ENCODE measurements around the gene CCNJ.

Gene CCNJ

GRCh38 chr10:96021332-96021731 is 22.1 kb upstream of the CCNJ start:
- ChIA-PET POLR2A (no interaction called here), CTCF (interaction anchor here (1.0 kb wide), 1 partner anchor 114 kb away, joined by 4 read pairs; no protein-coding TSS in a partner anchor)
- Histone ChIP-seq H3K27me3 (replicated peaks in 2 of 5; ENCODE audit: control insufficient read depth in 4 of 5, insufficient read depth in 5 of 5, low read length in 4 of 5) (no peaks in the 10 kb centered on the region), H3K4me1 (ENCODE audit: control extremely low read depth in 1 of 4, control insufficient read depth in 4 of 4, insufficient read depth in 4 of 4, low read length in 3 of 4) (peaks cover 0 to 5% (median 0%) of the 10 kb centered on the region in 4 experiments), H3K9me3 (ENCODE audit: control extremely low read depth in 1 of 5, control insufficient read depth in 4 of 5, insufficient read depth in 2 of 5, low read depth in 1 of 5, low read length in 4 of 5) (no peaks in the 10 kb centered on the region), H3K36me3 (ENCODE audit: control insufficient read depth in 4 of 4, insufficient read depth in 4 of 4, low read length in 3 of 4) (no peaks in the 10 kb centered on the region), H3K27ac (ENCODE audit: insufficient read depth in 1 of 2, low read depth in 1 of 2, low read length in 2 of 2, poor library complexity in 1 of 2, severe bottlenecking in 2 of 2) (no peak overlapping the region), H3K4me3 (ENCODE audit: control insufficient read depth in 1 of 7, extremely low read depth in 1 of 7, insufficient read depth in 4 of 7, low read depth in 2 of 7, low read length in 6 of 7) (no peak overlapping the region)
- DNase-seq: no peak
- no CpG with 5 or more reads among the region's 1 CpG for WGBS (ENCODE audit: insufficient coverage)

- Histone ChIP-seq H3K4me3 (ENCODE audit: control insufficient read depth in 1 of 7, extremely low read depth in 1 of 7, insufficient read depth in 4 of 7, low read depth in 2 of 7, low read length in 6 of 7) (no peak overlapping the region), H3K27ac (ENCODE audit: insufficient read depth in 1 of 2, low read depth in 1 of 2, low read length in 2 of 2, poor library complexity in 1 of 2, severe bottlenecking in 2 of 2) (no peak overlapping the region), H3K9me3 (ENCODE audit: control extremely low read depth in 1 of 5, control insufficient read depth in 4 of 5, insufficient read depth in 2 of 5, low read depth in 1 of 5, low read length in 4 of 5) (peaks cover 0 to 2% (median 0%) of the 10 kb centered on the region in 5 experiments), H3K36me3 (ENCODE audit: control insufficient read depth in 4 of 4, insufficient read depth in 4 of 4, low read length in 3 of 4) (no peaks in the 10 kb centered on the region), H3K27me3 (replicated peaks in 2 of 5; ENCODE audit: control insufficient read depth in 4 of 5, insufficient read depth in 5 of 5, low read length in 4 of 5) (no peaks in the 10 kb centered on the region), H3K4me1 (ENCODE audit: control extremely low read depth in 1 of 4, control insufficient read depth in 4 of 4, insufficient read depth in 4 of 4, low read length in 3 of 4) (no peaks in the 10 kb centered on the region)
- DNase-seq: no peak
- WGBS (ENCODE audit: insufficient coverage): 100% methylated on average over 2 of the region's 2 CpGs
- CTCF ChIA-PET: interaction anchor here (2.4 kb wide), 1 partner anchor 9 kb away, joined by 11 read pairs; no protein-coding TSS in a partner anchor
- POLR2A ChIA-PET: no interaction called here
Measured at GRCh38 chr10:96022739-96023138, 20.6 kb upstream of the CCNJ start.

- POLR2A ChIA-PET: no interaction called here
- no peak overlapping the region for H3K27ac ChIP-seq (ENCODE audit: insufficient read depth in 1 of 2, low read depth in 1 of 2, low read length in 2 of 2, poor library complexity in 1 of 2, severe bottlenecking in 2 of 2)
- H3K36me3 ChIP-seq (ENCODE audit: control insufficient read depth in 4 of 4, insufficient read depth in 4 of 4, low read length in 3 of 4): no peaks in the 10 kb centered on the region
- peaks cover 0 to 2% (median 0%) of the 10 kb centered on the region in 5 experiments for H3K9me3 ChIP-seq (ENCODE audit: control extremely low read depth in 1 of 5, control insufficient read depth in 4 of 5, insufficient read depth in 2 of 5, low read depth in 1 of 5, low read length in 4 of 5)
- CTCF ChIA-PET: interaction anchor here (2.4 kb wide), 1 partner anchor 9 kb away, joined by 11 read pairs; no protein-coding TSS in a partner anchor
- H3K27me3 ChIP-seq (replicated peaks in 2 of 5; ENCODE audit: control insufficient read depth in 4 of 5, insufficient read depth in 5 of 5, low read length in 4 of 5): no peaks in the 10 kb centered on the region
- H3K4me1 ChIP-seq (ENCODE audit: control extremely low read depth in 1 of 4, control insufficient read depth in 4 of 4, insufficient read depth in 4 of 4, low read length in 3 of 4): no peaks in the 10 kb centered on the region
- DNase-seq: no peak
- H3K4me3 ChIP-seq (ENCODE audit: control insufficient read depth in 1 of 7, extremely low read depth in 1 of 7, insufficient read depth in 4 of 7, low read depth in 2 of 7, low read length in 6 of 7): no peak overlapping the region
Measured at GRCh38 chr10:96023168-96023567, 20.2 kb upstream of the CCNJ start.

GRCh38 chr10:96025566-96025965 is 17.8 kb upstream of the CCNJ start:
- POLR2A ChIA-PET: no interaction called here
- DNase-seq: peak in 2 of 3 donors; percentile 31 to 49
- WGBS (ENCODE audit: insufficient coverage): 100% methylated on average over 3 of the region's 3 CpGs
- CTCF ChIA-PET: interaction anchor here (0.8 to 1.4 kb wide), 2 partner anchors 9 to 24 kb away, joined by 3 to 7 read pairs; no protein-coding TSS in a partner anchor
- Histone ChIP-seq H3K4me1 (ENCODE audit: control extremely low read depth in 1 of 4, control insufficient read depth in 4 of 4, insufficient read depth in 4 of 4, low read length in 3 of 4) (no peaks in the 10 kb centered on the region), H3K27ac (ENCODE audit: insufficient read depth in 1 of 2, low read depth in 1 of 2, low read length in 2 of 2, poor library complexity in 1 of 2, severe bottlenecking in 2 of 2) (no peak overlapping the region), H3K4me3 (ENCODE audit: control insufficient read depth in 1 of 7, extremely low read depth in 1 of 7, insufficient read depth in 4 of 7, low read depth in 2 of 7, low read length in 6 of 7) (no peak overlapping the region), H3K27me3 (replicated peaks in 2 of 5; ENCODE audit: control insufficient read depth in 4 of 5, insufficient read depth in 5 of 5, low read length in 4 of 5) (no peaks in the 10 kb centered on the region), H3K36me3 (ENCODE audit: control insufficient read depth in 4 of 4, insufficient read depth in 4 of 4, low read length in 3 of 4) (no peaks in the 10 kb centered on the region), H3K9me3 (ENCODE audit: control extremely low read depth in 1 of 5, control insufficient read depth in 4 of 5, insufficient read depth in 2 of 5, low read depth in 1 of 5, low read length in 4 of 5) (peaks cover 0 to 2% (median 0%) of the 10 kb centered on the region in 5 experiments)

- CTCF ChIA-PET: no interaction called here
- DNase-seq: no peak
Measured at GRCh38 chr10:96034625-96035024, 8.8 kb upstream of the CCNJ start.

GRCh38 chr10:96038476-96039387 is 4.7 kb upstream of the CCNJ start:
- peaks cover 0 to 1% (median 0%) of the 10 kb centered on the region in 5 experiments for H3K9me3 ChIP-seq (ENCODE audit: control extremely low read depth in 1 of 5, control insufficient read depth in 4 of 5, insufficient read depth in 2 of 5, low read depth in 1 of 5, low read length in 4 of 5)
- no peaks in the 10 kb centered on the region for H3K27me3 ChIP-seq (replicated peaks in 2 of 5; ENCODE audit: control insufficient read depth in 4 of 5, insufficient read depth in 5 of 5, low read length in 4 of 5)
- CTCF ChIA-PET: interaction anchor here (1.0 to 1.8 kb wide), 3 partner anchors 13 to 62 kb away, joined by 3 to 6 read pairs (median 3); no protein-coding TSS in a partner anchor
- H3K36me3 ChIP-seq (ENCODE audit: control insufficient read depth in 4 of 4, insufficient read depth in 4 of 4, low read length in 3 of 4): no peaks in the 10 kb centered on the region
- POLR2A ChIA-PET: no interaction called here
- no peak overlapping the region for H3K27ac ChIP-seq (ENCODE audit: insufficient read depth in 1 of 2, low read depth in 1 of 2, low read length in 2 of 2, poor library complexity in 1 of 2, severe bottlenecking in 2 of 2)
- no peak for DNase-seq
- H3K4me3 ChIP-seq (ENCODE audit: control insufficient read depth in 1 of 7, extremely low read depth in 1 of 7, insufficient read depth in 4 of 7, low read depth in 2 of 7, low read length in 6 of 7): no peak overlapping the region
- 94% methylated on average over 3 of the region's 4 CpGs for WGBS (ENCODE audit: insufficient coverage)
- H3K4me1 ChIP-seq (ENCODE audit: control extremely low read depth in 1 of 4, control insufficient read depth in 4 of 4, insufficient read depth in 4 of 4, low read length in 3 of 4): peaks cover 3 to 16% (median 15%) of the 10 kb centered on the region in 4 experiments

More at GRCh38 chr10:96034625-96035024, 8.8 kb upstream of the CCNJ start:
- Histone ChIP-seq H3K4me3 (ENCODE audit: control insufficient read depth in 1 of 7, extremely low read depth in 1 of 7, insufficient read depth in 4 of 7, low read depth in 2 of 7, low read length in 6 of 7) (no peak overlapping the region), H3K27me3 (replicated peaks in 2 of 5; ENCODE audit: control insufficient read depth in 4 of 5, insufficient read depth in 5 of 5, low read length in 4 of 5) (no peaks in the 10 kb centered on the region), H3K4me1 (ENCODE audit: control extremely low read depth in 1 of 4, control insufficient read depth in 4 of 4, insufficient read depth in 4 of 4, low read length in 3 of 4) (peaks cover 0 to 10% (median 7%) of the 10 kb centered on the region in 4 experiments), H3K36me3 (ENCODE audit: control insufficient read depth in 4 of 4, insufficient read depth in 4 of 4, low read length in 3 of 4) (no peaks in the 10 kb centered on the region), H3K27ac (ENCODE audit: insufficient read depth in 1 of 2, low read depth in 1 of 2, low read length in 2 of 2, poor library complexity in 1 of 2, severe bottlenecking in 2 of 2) (no peak overlapping the region), H3K9me3 (ENCODE audit: control extremely low read depth in 1 of 5, control insufficient read depth in 4 of 5, insufficient read depth in 2 of 5, low read depth in 1 of 5, low read length in 4 of 5) (peaks cover 0 to 1% (median 0%) of the 10 kb centered on the region in 5 experiments)
- 100% methylated on average over 1 of the region's 1 CpG for WGBS (ENCODE audit: insufficient coverage)
- POLR2A ChIA-PET: no interaction called here

- no peaks in the 10 kb centered on the region for H3K9me3 ChIP-seq (ENCODE audit: control extremely low read depth in 1 of 5, control insufficient read depth in 4 of 5, insufficient read depth in 2 of 5, low read depth in 1 of 5, low read length in 4 of 5)
- no peak overlapping the region for H3K27ac ChIP-seq (ENCODE audit: insufficient read depth in 1 of 2, low read depth in 1 of 2, low read length in 2 of 2, poor library complexity in 1 of 2, severe bottlenecking in 2 of 2)
- H3K27me3 ChIP-seq (replicated peaks in 2 of 5; ENCODE audit: control insufficient read depth in 4 of 5, insufficient read depth in 5 of 5, low read length in 4 of 5): no peaks in the 10 kb centered on the region
- H3K4me3 ChIP-seq (ENCODE audit: control insufficient read depth in 1 of 7, extremely low read depth in 1 of 7, insufficient read depth in 4 of 7, low read depth in 2 of 7, low read length in 6 of 7): no peak overlapping the region
- ChIA-PET CTCF (no interaction called here), POLR2A (no interaction called here)
- no peak for DNase-seq
- 93% methylated on average over 5 of the region's 11 CpGs for WGBS (ENCODE audit: insufficient coverage)
- H3K4me1 ChIP-seq (ENCODE audit: control extremely low read depth in 1 of 4, control insufficient read depth in 4 of 4, insufficient read depth in 4 of 4, low read length in 3 of 4): peaks cover 3 to 32% (median 26%) of the 10 kb centered on the region in 4 experiments
- H3K36me3 ChIP-seq (ENCODE audit: control insufficient read depth in 4 of 4, insufficient read depth in 4 of 4, low read length in 3 of 4): peaks cover 0 to 3% (median 0%) of the 10 kb centered on the region in 4 experiments
Measured at GRCh38 chr10:96041146-96041545, 2.2 kb upstream of the CCNJ start.
